B cell (primary cell): ENCODE results near the gene PLA2G1B. TPM values are rescaled to one million over a fixed set of nuclear protein-coding genes. Genes with fewer than 3 reads are reported as not detected.

Experiments used
- ATAC-seq: fragments of 200-7000 bp; cut with Tn5 transposase; one replicate; pipeline ENCODE4 v1.10.0; 2021; ENCODE audit warnings: low read depth, mild to moderate bottlenecking, moderate number of reproducible peaks, moderate library complexity
- CTCF ChIA-PET: fragments of 350-600 bp; sonication (Branson Sonifier 250); formaldehyde crosslinking; loops from one replicate; lab custom pipeline; 2021; ENCODE audit warnings: antibody characterized with exemption, inconsistent platforms; lab: Charles Lee
- POLR2A ChIA-PET: fragments of 350-600 bp; sonication (Branson Sonifier 250); formaldehyde crosslinking; loops from one replicate; lab custom pipeline; 2021; ENCODE audit warnings: antibody characterized with exemption; lab: Charles Lee
- DNase-seq: peaks from one replicate; pipeline ENCODE4 v3.0.0; 2013
- H2AFZ ChIP-seq: 2 replicates; pipeline ENCODE4 v1.6.1; 2012; ENCODE audit warnings: mild to moderate bottlenecking, low read depth, low read length; ENCODE audit not compliant: insufficient read depth, poor library complexity, severe bottlenecking
- H3K27ac ChIP-seq, 2 donors: 1 replicate in 1 of 2; 2 replicates in 1 of 2; pipeline ENCODE4 v1.5.1; 2012 to 2013; ENCODE audit warnings: low read length in 2 of 2, mild to moderate bottlenecking in 2 of 2, moderate library complexity in 1 of 2
- H3K27me3 ChIP-seq, 4 experiments: fragments of 200-600 bp in 1 of 4; sonication (generic) in 1 of 4; replicated peaks in 1 of 4; 1 replicate in 2 of 4; 2 replicates in 2 of 4; pipeline versions ENCODE4 v1.6.1 to v1.7.0; 2013 to 2016; ENCODE audit warnings: low read length in 3 of 4, mild to moderate bottlenecking in 2 of 4, mixed read lengths in 1 of 4, moderate library complexity in 1 of 4; ENCODE audit not compliant: insufficient read depth in 4 of 4, control insufficient read depth in 3 of 4; ENCODE audit errors: control extremely low read depth in 1 of 4
- H3K36me3 ChIP-seq, 2 experiments: replicated peaks in 1 of 2; 1 replicate in 1 of 2; 2 replicates in 1 of 2; pipeline versions ENCODE4 v1.6.1 to v1.7.1; 2013; ENCODE audit warnings: low read length in 1 of 2; ENCODE audit not compliant: insufficient read depth in 2 of 2, control insufficient read depth in 1 of 2; ENCODE audit errors: control extremely low read depth in 1 of 2, extremely low read depth in 1 of 2
- H3K4me1 ChIP-seq, 2 donors: fragments of 200-600 bp in 1 of 2; sonication (generic) in 1 of 2; 1 replicate in 1 of 2; 2 replicates in 1 of 2; pipeline versions ENCODE4 v1.5.1 to v1.6.1; 2013 to 2017; ENCODE audit warnings: low read length in 2 of 2; ENCODE audit not compliant: control insufficient read depth in 2 of 2, insufficient read depth in 2 of 2
- H3K4me2 ChIP-seq: replicated peaks from 2 replicates; pipeline ENCODE3; 2012; ENCODE audit warnings: mild to moderate bottlenecking, low read depth, low read length; ENCODE audit not compliant: poor library complexity, severe bottlenecking
- H3K4me3 ChIP-seq, 5 experiments: fragments of 200-600 bp in 1 of 5; sonication (generic) in 1 of 5; 1 replicate in 3 of 5; 2 replicates in 2 of 5; pipeline versions ENCODE4 v1.5.1 to v1.7.0; 2011 to 2016; ENCODE audit warnings: low read length in 4 of 5, mild to moderate bottlenecking in 4 of 5, low read depth in 2 of 5, control low read depth in 1 of 5, moderate library complexity in 1 of 5; ENCODE audit not compliant: insufficient read depth in 1 of 5; ENCODE audit errors: control extremely low read depth in 1 of 5, extremely low read depth in 1 of 5
- H3K79me2 ChIP-seq: fragments of 200-600 bp; sonication (generic); one replicate; pipeline ENCODE4 v1.6.0; 2016; ENCODE audit warnings: low read length; ENCODE audit not compliant: control insufficient read depth, insufficient read depth
- H3K9ac ChIP-seq: fragments of 200-600 bp; sonication (generic); 2 replicates; pipeline ENCODE4 v1.6.1; 2017; ENCODE audit warnings: mild to moderate bottlenecking, low read length, moderate library complexity
- H3K9me3 ChIP-seq, 3 donors: one replicate each; pipeline versions ENCODE4 v1.6.1 to v1.7.1; 2013; ENCODE audit warnings: low read length in 2 of 3; ENCODE audit not compliant: control insufficient read depth in 2 of 3, insufficient read depth in 1 of 3; ENCODE audit errors: control extremely low read depth in 1 of 3
- H4K20me1 ChIP-seq: 2 replicates; pipeline ENCODE4 v1.6.0; 2012; ENCODE audit warnings: mild to moderate bottlenecking, low read length; ENCODE audit not compliant: insufficient read depth, control insufficient read depth, poor library complexity, severe bottlenecking
- H3K27ac Mint-ChIP-seq: one replicate; pipeline ENCODE4 v1.8.0; 2021; ENCODE audit warnings: mixed read lengths
- H3K27me3 Mint-ChIP-seq: one replicate; pipeline ENCODE4 v1.8.0; 2021; ENCODE audit warnings: mixed read lengths
- H3K4me1 Mint-ChIP-seq: one replicate; pipeline ENCODE4 v1.8.0; 2021; ENCODE audit warnings: mixed read lengths
- H3K4me3 Mint-ChIP-seq: one replicate; pipeline ENCODE4 v1.8.0; 2021; ENCODE audit warnings: mixed read lengths
- H3K9me3 Mint-ChIP-seq: one replicate; pipeline ENCODE4 v1.8.0; 2022; ENCODE audit warnings: mixed read lengths; ENCODE audit not compliant: insufficient read depth
- EZH2 ChIP-seq: IDR thresholded peaks from 2 replicates; pipeline ENCODE4 v1.6.1; 2012; ENCODE audit warnings: borderline replicate concordance, low read depth, mild to moderate bottlenecking, moderate library complexity, low read length; ENCODE audit not compliant: insufficient read depth, poor library complexity, severe bottlenecking
- WGBS: methylation state at CpG from one replicate; pipeline ENCODE4 v1.1.5; 2013; ENCODE audit warnings: missing lambda C conversion rate; ENCODE audit not compliant: insufficient coverage; 5-methylcytosine and 5-hydroxymethylcytosine counted together
- intact Hi-C: fragments of 100-400 bp; cut with micrococcal nuclease; formaldehyde crosslinking; loops from one replicate; pipeline ENCODE4 v1.10.0; 2022
- polyA plus RNA-seq: library from polyadenylated mRNA; depleted of rRNA; stranded (reverse); fragments of >200 nt; gene quantifications from 2 replicates; pipeline ENCODE4 v1.2.3, GENCODE V29; 2012
- total RNA-seq, 2 donors: library from RNA; stranded (reverse); fragments of 120-200 nt in 1 of 2; gene quantifications; 1 replicate in 1 of 2; 2 replicates in 1 of 2; pipeline versions ENCODE4 v1.2.3 to v1.2.4, GENCODE V29; 2013 to 2022
- TF ChIP-seq, protein P1 (sequence below): fragments of 200-600 bp; IDR thresholded peaks from one replicate; pipeline ENCODE4 v1.8.0; 2022; ENCODE audit warnings: antibody characterized with exemption, mild to moderate bottlenecking

PLA2G1B gene
- total and polyA plus RNA-seq, 2 donors (not counting 1 experiment from before 2014, with no cell fraction given): not detected

- Histone ChIP-seq H2AFZ (no peak overlapping the region), H3K4me3 (no peak overlapping the region), H3K27me3 (peaks cover 0 to 9% (median 2%) of the 10 kb centered on the region in 4 experiments), H3K4me2 (no peak overlapping the region), H4K20me1 (no peaks in the 10 kb centered on the region), H3K27ac (no peak overlapping the region), H3K4me1 (no peaks in the 10 kb centered on the region), H3K9ac (no peak overlapping the region), H3K36me3 (no peaks in the 10 kb centered on the region), H3K9me3 (no peaks in the 10 kb centered on the region), H3K79me2 (no peaks in the 10 kb centered on the region)
- no peak overlapping the region for H3K27ac Mint-ChIP-seq
- no peak for ATAC-seq
- no peak for DNase-seq
- WGBS: 87% methylated on average over 1 of the region's 7 CpGs
- intact Hi-C loops: no loop called here
- H3K27me3 Mint-ChIP-seq: peaks cover 16% of the 10 kb centered on the region
- no peaks in the 10 kb centered on the region for H3K9me3 Mint-ChIP-seq
- H3K4me3 Mint-ChIP-seq: no peak overlapping the region
- no peak for TF ChIP-seq EZH2
- TF ChIP-seq, protein P1, sequence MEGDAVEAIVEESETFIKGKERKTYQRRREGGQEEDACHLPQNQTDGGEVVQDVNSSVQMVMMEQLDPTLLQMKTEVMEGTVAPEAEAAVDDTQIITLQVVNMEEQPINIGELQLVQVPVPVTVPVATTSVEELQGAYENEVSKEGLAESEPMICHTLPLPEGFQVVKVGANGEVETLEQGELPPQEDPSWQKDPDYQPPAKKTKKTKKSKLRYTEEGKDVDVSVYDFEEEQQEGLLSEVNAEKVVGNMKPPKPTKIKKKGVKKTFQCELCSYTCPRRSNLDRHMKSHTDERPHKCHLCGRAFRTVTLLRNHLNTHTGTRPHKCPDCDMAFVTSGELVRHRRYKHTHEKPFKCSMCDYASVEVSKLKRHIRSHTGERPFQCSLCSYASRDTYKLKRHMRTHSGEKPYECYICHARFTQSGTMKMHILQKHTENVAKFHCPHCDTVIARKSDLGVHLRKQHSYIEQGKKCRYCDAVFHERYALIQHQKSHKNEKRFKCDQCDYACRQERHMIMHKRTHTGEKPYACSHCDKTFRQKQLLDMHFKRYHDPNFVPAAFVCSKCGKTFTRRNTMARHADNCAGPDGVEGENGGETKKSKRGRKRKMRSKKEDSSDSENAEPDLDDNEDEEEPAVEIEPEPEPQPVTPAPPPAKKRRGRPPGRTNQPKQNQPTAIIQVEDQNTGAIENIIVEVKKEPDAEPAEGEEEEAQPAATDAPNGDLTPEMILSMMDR: no peak
- H3K4me1 Mint-ChIP-seq: no peaks in the 10 kb centered on the region
- ChIA-PET POLR2A (interaction anchor here (0.7 kb wide), 1 partner anchor 8 kb away, joined by 3 read pairs; no protein-coding TSS in a partner anchor), CTCF (no interaction called here)
Measured at GRCh38 chr12:120346681-120347080, 19.1 kb upstream of the PLA2G1B start.

GRCh38 chr12:120346031-120346430 lies 18.5 kb upstream of the PLA2G1B start:
- H3K27ac ChIP-seq: no peak overlapping the region
- no peak overlapping the region for H3K4me2 ChIP-seq
- Mint-ChIP-seq H3K27me3 (peaks cover 16% of the 10 kb centered on the region), H3K4me3 (no peak overlapping the region), H3K27ac (no peak overlapping the region), H3K4me1 (no peaks in the 10 kb centered on the region), H3K9me3 (no peaks in the 10 kb centered on the region)
- DNase-seq: no peak
- POLR2A ChIA-PET: interaction anchor here (0.7 kb wide), 1 partner anchor 7 kb away, joined by 3 read pairs; no protein-coding TSS in a partner anchor
- 86% methylated on average over 14 of the region's 15 CpGs for WGBS
- TF ChIP-seq EZH2: no peak
- TF ChIP-seq, protein P1: no peak
- no peak for ATAC-seq
- intact Hi-C loops: no loop called here
- no peak overlapping the region for H3K4me3 ChIP-seq
- H3K79me2 ChIP-seq: no peaks in the 10 kb centered on the region
- no peaks in the 10 kb centered on the region for H3K4me1 ChIP-seq
- H3K9ac ChIP-seq: no peak overlapping the region
- H2AFZ ChIP-seq: no peak overlapping the region
- no peaks in the 10 kb centered on the region for H3K9me3 ChIP-seq
- CTCF ChIA-PET: no interaction called here
- H3K27me3 ChIP-seq: peaks cover 0 to 11% (median 2%) of the 10 kb centered on the region in 4 experiments
- H4K20me1 ChIP-seq: no peaks in the 10 kb centered on the region
- no peaks in the 10 kb centered on the region for H3K36me3 ChIP-seq
